Gastroesophageal sphincter (tissue), 4 donors: ENCODE data around the gene LPP. TPM values are rescaled to one million over a fixed set of nuclear protein-coding genes. Genes with fewer than 3 reads are reported as not detected.

Experiments used
- ATAC-seq: fragments of 150-250 bp; one replicate; pipeline ENCODE4 v1.9.1; 2016; ENCODE audit warnings: mild to moderate bottlenecking, moderate library complexity
- H3K27ac ChIP-seq, 4 donors: fragments of 200-600 bp; sonication (generic) in 3 of 4; 1 replicate in 3 of 4; 2 replicates in 1 of 4; pipeline ENCODE4 v1.5.1; 2016 to 2019
- H3K27me3 ChIP-seq: fragments of 200-600 bp; sonication (generic); one replicate; pipeline ENCODE4 v1.5.1; 2019
- H3K36me3 ChIP-seq, 2 donors: fragments of 200-600 bp; sonication (generic); one replicate each; pipeline ENCODE4 v1.5.1; 2019; ENCODE audit warnings: control low read depth in 1 of 2
- H3K4me1 ChIP-seq, 3 donors: fragments of 200-600 bp; sonication (generic); 1 replicate in 2 of 3; 2 replicates in 1 of 3; pipeline ENCODE4 v1.5.1; 2016 to 2019; ENCODE audit warnings: control low read depth in 2 of 3
- H3K4me3 ChIP-seq, 2 donors: fragments of 200-600 bp; sonication (generic); one replicate each; pipeline ENCODE4 v1.5.1; 2019; ENCODE audit warnings: mild to moderate bottlenecking in 1 of 2, moderate library complexity in 1 of 2
- H3K9me3 ChIP-seq, 3 donors: fragments of 200-600 bp; sonication (generic); one replicate each; pipeline ENCODE4 v1.5.1; 2017 to 2019; ENCODE audit warnings: control low read depth in 2 of 3
- EP300 ChIP-seq: sonication (generic); formaldehyde crosslinking; IDR thresholded peaks from one replicate; pipeline ENCODE4 v1.6.1; 2017; ENCODE audit warnings: antibody characterized with exemption, mild to moderate bottlenecking
- POLR2A ChIP-seq, 2 donors: fragments of 450-650 bp; IDR thresholded peaks; one replicate each; pipeline ENCODE4 v1.6.1; 2017; ENCODE audit warnings: antibody characterized with exemption in 2 of 2, mild to moderate bottlenecking in 2 of 2, moderate library complexity in 1 of 2
- POLR2AphosphoS5 ChIP-seq: sonication (generic); formaldehyde crosslinking; IDR thresholded peaks from one replicate; pipeline ENCODE4 v1.6.1; 2017; ENCODE audit warnings: antibody characterized with exemption
- WGBS, 2 donors: methylation state at CpG; one replicate each; pipeline ENCODE4 v1.1.5; 2018; ENCODE audit warnings: low coverage in 1 of 2; 5-methylcytosine and 5-hydroxymethylcytosine counted together
- total RNA-seq, 4 donors: library from RNA; depleted of rRNA; stranded (reverse); fragments of >200 nt; gene quantifications; one replicate each; pipeline ENCODE4 v1.1.0, GENCODE V29; 2016
- TF ChIP-seq, protein P1 (sequence below), 4 experiments: fragments of 200-600 bp in 2 of 4; fragments of 450-650 bp in 2 of 4; sonication (generic) in 1 of 4; IDR thresholded peaks; one replicate each; pipeline ENCODE4 v1.5.1; 2017 to 2019; ENCODE audit warnings: antibody characterized with exemption in 4 of 4, mild to moderate bottlenecking in 2 of 4, moderate library complexity in 2 of 4

Gene LPP
- total RNA-seq, 4 donors from 2014 or later = 1,243 to 2,297 (median 2,164) TPM

DNA sequence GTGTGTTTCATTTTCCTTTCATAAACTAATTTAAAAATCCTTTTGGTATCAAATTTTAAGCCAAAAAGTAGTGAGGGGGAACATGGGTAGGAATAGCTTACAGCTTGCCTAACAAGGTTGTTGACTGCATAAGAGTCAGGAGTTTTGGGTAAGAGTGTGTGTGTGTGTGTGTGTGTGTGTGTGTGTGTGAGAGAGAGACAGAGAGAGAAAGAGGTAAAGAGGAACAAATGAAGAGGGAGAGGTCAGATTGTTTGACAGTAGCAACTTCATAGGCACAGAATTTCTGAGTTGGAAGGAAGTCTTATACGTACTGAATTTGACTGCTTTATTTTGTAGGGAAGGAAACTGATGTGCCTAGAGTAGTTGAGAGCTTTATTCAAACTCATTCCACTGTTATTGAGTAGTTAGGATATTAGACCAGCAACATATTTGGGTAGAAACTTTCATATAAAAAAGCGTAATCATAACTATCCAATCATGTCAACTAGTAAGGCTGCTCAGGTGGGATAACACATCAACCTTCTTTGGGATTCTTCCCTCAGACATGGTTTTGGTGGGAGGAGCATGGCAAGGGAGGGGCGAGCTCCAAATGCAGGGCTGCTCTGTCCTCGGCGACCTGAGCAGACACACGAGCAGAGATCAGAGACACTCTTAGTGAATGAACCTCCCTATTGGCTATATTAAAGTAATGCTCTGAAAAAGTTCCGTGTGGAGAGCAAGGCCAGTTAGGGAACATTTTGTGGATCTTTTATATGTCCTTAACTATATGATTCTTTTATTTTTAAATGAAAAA, 86.4 kb downstream of the LPP start:
- TF ChIP-seq EP300 = no peak
- no peak for TF ChIP-seq POLR2A (IDR thresholded peaks at IDR 0.05)
- TF ChIP-seq, protein P1, sequence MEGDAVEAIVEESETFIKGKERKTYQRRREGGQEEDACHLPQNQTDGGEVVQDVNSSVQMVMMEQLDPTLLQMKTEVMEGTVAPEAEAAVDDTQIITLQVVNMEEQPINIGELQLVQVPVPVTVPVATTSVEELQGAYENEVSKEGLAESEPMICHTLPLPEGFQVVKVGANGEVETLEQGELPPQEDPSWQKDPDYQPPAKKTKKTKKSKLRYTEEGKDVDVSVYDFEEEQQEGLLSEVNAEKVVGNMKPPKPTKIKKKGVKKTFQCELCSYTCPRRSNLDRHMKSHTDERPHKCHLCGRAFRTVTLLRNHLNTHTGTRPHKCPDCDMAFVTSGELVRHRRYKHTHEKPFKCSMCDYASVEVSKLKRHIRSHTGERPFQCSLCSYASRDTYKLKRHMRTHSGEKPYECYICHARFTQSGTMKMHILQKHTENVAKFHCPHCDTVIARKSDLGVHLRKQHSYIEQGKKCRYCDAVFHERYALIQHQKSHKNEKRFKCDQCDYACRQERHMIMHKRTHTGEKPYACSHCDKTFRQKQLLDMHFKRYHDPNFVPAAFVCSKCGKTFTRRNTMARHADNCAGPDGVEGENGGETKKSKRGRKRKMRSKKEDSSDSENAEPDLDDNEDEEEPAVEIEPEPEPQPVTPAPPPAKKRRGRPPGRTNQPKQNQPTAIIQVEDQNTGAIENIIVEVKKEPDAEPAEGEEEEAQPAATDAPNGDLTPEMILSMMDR (IDR thresholded peaks at IDR 0.05) = no peak
- TF ChIP-seq POLR2AphosphoS5 = no peak
- 41 to 42% methylated on average over 4 to 7 of the region's 7 CpGs for WGBS, 2 donors
- Histone ChIP-seq H3K4me3 (peak overlapping the region in 1 of 2 donors; percentile 11), H3K36me3 (peaks cover 0 to 6% of the 10 kb centered on the region in 2 donors), H3K4me1 (peaks cover 21 to 100% (median 35%) of the 10 kb centered on the region in 3 donors), H3K27me3 (no peaks in the 10 kb centered on the region), H3K27ac (peak overlapping the region; percentile 82 to 97 (median 92)), H3K9me3 (no peaks in the 10 kb centered on the region)
- no peak for ATAC-seq

DNA sequence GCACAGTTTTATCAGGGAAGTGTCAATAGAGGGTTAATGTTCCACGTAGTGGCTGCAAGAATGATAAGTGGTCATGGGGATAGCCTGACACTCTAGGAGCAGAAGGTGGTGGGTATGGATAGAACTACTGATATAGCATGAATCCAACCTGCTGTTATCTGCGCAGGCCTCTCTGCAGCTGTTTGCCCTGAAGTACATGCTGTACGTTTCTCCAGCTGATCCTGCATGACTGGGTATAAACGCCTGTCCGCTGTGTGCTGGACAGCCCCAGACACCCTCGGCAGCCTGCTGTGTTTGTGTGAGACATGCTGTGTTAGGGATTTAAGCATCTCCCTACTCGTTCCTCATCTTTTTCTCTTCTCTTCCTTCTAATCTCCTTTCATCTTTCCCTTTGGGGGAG, 87.1 kb downstream of the LPP start:
- Histone ChIP-seq H3K4me3 (peak overlapping the region in 1 of 2 donors; percentile 11), H3K27me3 (no peaks in the 10 kb centered on the region), H3K4me1 (peaks cover 21 to 100% (median 35%) of the 10 kb centered on the region in 3 donors), H3K27ac (peak overlapping the region; percentile 82 to 97 (median 92)), H3K36me3 (peaks cover 0 to 6% of the 10 kb centered on the region in 2 donors), H3K9me3 (no peaks in the 10 kb centered on the region)
- TF ChIP-seq POLR2A (IDR thresholded peaks at IDR 0.05) = peak; percentile 28 to 40
- peak; percentile 82 for TF ChIP-seq POLR2AphosphoS5
- TF ChIP-seq EP300 = no peak
- TF ChIP-seq, protein P1 (IDR thresholded peaks at IDR 0.05) = no peak
- WGBS, 2 donors = 37 to 44% methylated on average over 7 of the region's 7 CpGs
- ATAC-seq = peak; percentile 72

GRCh38 chr3:188241883-188242282, 87.9 kb downstream of the LPP start:
- Histone ChIP-seq H3K27me3 (no peaks in the 10 kb centered on the region), H3K4me1 (peaks cover 24 to 100% (median 41%) of the 10 kb centered on the region in 3 donors), H3K4me3 (no peak overlapping the region), H3K9me3 (no peaks in the 10 kb centered on the region), H3K27ac (peak overlapping the region; percentile 82 to 97 (median 92)), H3K36me3 (peaks cover 0 to 6% of the 10 kb centered on the region in 2 donors)
- no peak for TF ChIP-seq EP300
- peak; percentile 41 for TF ChIP-seq POLR2AphosphoS5
- ATAC-seq = no peak
- WGBS, 2 donors = 54 to 58% methylated on average over 3 of the region's 3 CpGs

DNA sequence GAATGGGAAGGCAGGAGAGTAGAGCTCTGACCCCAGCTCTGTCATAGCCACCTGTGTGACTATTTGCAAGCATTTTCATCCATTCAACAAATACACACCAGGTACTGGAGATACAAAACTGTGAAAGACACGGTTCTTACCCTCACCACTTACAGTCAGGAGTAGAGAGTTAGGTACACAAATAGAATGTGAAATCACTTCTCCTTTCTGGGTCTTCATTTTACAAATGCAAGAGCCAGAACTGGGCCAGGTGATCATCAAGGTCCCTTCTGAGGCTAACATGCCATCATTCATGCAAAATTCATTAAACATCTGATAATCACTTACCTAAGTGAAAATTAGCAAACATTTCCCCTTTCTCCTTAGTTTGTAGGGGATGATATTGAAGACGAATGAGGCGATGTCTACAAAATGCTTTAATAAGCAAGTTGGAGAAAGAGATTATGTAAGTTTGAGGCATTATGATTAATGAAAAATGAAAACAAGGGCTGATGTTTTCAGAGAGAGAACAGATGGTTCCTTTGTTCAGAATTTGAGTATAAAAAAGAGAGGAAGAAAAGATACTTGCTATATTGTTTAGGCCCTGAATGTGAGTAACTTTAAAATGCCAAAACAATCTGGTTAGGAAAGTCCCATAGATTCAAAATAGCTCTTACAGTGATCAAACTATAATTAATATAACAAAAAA, 88.6 kb downstream of the LPP start:
- TF ChIP-seq, protein P1 (IDR thresholded peaks at IDR 0.05) = peak in 1 of 4 experiments; percentile 4
- TF ChIP-seq POLR2A (IDR thresholded peaks at IDR 0.05) = no peak
- peaks cover 0 to 6% of the 10 kb centered on the region in 2 donors for H3K36me3 ChIP-seq
- peak overlapping the region; percentile 82 to 97 (median 92) for H3K27ac ChIP-seq
- ATAC-seq = peak; percentile 9
- no peaks in the 10 kb centered on the region for H3K27me3 ChIP-seq
- 15 to 42% methylated on average over 3 of the region's 3 CpGs for WGBS, 2 donors
- H3K4me3 ChIP-seq = no peak overlapping the region
- peaks cover 24 to 100% (median 39%) of the 10 kb centered on the region in 3 donors for H3K4me1 ChIP-seq
- H3K9me3 ChIP-seq = no peaks in the 10 kb centered on the region

DNA sequence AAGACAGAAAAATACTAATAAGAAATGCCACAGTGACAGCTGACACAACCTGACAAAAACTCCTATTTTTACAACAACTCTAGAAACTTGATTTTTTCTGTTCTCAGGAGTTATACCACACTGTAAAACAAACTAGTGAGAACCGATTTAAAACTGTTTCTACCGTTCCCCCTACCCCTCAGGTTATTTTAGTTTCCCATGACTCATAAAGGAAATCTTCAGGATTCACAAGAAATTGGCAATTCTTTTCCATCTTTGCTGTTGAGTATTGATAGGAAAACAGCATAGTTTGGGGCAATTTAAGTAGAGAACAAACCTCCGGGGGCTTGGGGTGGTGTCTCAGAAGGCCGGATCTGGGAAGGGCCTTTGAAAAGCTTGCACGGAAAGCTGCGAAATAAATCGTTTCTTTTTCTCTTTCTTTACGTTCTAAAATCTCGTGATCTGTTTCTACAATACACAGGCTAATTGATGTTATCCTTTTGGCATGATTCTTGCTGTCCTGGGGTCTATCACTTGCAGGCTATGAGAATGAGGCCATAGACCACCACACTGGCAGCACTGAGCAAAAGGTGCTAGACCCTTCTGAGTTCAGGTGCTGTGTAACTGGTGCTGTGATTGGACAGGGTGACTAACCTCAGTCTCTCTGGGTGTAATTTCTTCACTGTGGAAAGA, 89.3 kb downstream of the LPP start:
- WGBS, 2 donors = 41 to 56% methylated on average over 7 to 9 of the region's 9 CpGs
- H3K4me3 ChIP-seq = no peak overlapping the region
- H3K9me3 ChIP-seq = no peaks in the 10 kb centered on the region
- peaks cover 0 to 6% of the 10 kb centered on the region in 2 donors for H3K36me3 ChIP-seq
- TF ChIP-seq POLR2A (IDR thresholded peaks at IDR 0.05) (no peak), POLR2AphosphoS5 (peak; percentile 15), EP300 (no peak)
- TF ChIP-seq, protein P1 (IDR thresholded peaks at IDR 0.05) = no peak
- peaks cover 24 to 100% (median 32%) of the 10 kb centered on the region in 3 donors for H3K4me1 ChIP-seq
- no peak for ATAC-seq
- H3K27me3 ChIP-seq = no peaks in the 10 kb centered on the region
- H3K27ac ChIP-seq = peak overlapping the region; percentile 82 to 97 (median 92)
